Muscle of leg (tissue), 11 donors: Measurements from ENCODE around the gene PMPCA. TPM values are rescaled to one million over a fixed set of nuclear protein-coding genes. Genes with fewer than 3 reads are reported as not detected.
"Not testable (repeated sequence)": the region's sequence is repeated elsewhere in the genome, so short reads cannot be mapped to it uniquely, and the experiment has no call there.

Source experiments
- DNase-seq: peaks from one replicate; pipeline ENCODE4 v3.0.0; 2013
- H3K27ac ChIP-seq: one replicate; pipeline ENCODE4 v1.5.1; 2013; ENCODE audit warnings: mild to moderate bottlenecking, low read length, control low read depth
- H3K27me3 ChIP-seq: one replicate; pipeline ENCODE4 v1.6.1; 2013; ENCODE audit warnings: low read length; ENCODE audit not compliant: control insufficient read depth, insufficient read depth
- H3K36me3 ChIP-seq: one replicate; pipeline ENCODE4 v1.6.1; 2013; ENCODE audit warnings: low read length; ENCODE audit not compliant: control insufficient read depth, insufficient read depth
- H3K4me1 ChIP-seq: one replicate; pipeline ENCODE4 v1.6.1; 2013; ENCODE audit warnings: low read length; ENCODE audit not compliant: control insufficient read depth, insufficient read depth
- H3K4me3 ChIP-seq: one replicate; pipeline ENCODE4 v1.5.1; 2013; ENCODE audit warnings: low read length, control low read depth
- H3K9me3 ChIP-seq: replicated peaks from 2 replicates; pipeline ENCODE4 v1.6.1; 2013; ENCODE audit warnings: low read depth, low read length; ENCODE audit not compliant: control insufficient read depth
- WGBS: methylation state at CpG from one replicate; pipeline ENCODE4 v1.1.5; 2013; ENCODE audit warnings: missing lambda C conversion rate; ENCODE audit not compliant: insufficient coverage; 5-methylcytosine and 5-hydroxymethylcytosine counted together
- polyA plus RNA-seq, 8 donors: library from polyadenylated mRNA; unstranded; fragments of 120-200 nt; gene quantifications; one replicate each; pipeline versions ENCODE4 v1.2.1 to v1.2.3, GENCODE V29; 2013; ENCODE audit warnings: inconsistent platforms in 1 of 8, low replicate concordance in 1 of 8; ENCODE audit not compliant: insufficient read length in 8 of 8, insufficient read depth in 1 of 8
- total RNA-seq: library from RNA; stranded (reverse); fragments of 120-200 nt; gene quantifications from one replicate; pipeline ENCODE4 v1.2.4, GENCODE V29; 2013

The PMPCA gene
- total and polyA plus RNA-seq, 9 donors, result 24.6 to 49.9 (median 40.4) TPM

DNA sequence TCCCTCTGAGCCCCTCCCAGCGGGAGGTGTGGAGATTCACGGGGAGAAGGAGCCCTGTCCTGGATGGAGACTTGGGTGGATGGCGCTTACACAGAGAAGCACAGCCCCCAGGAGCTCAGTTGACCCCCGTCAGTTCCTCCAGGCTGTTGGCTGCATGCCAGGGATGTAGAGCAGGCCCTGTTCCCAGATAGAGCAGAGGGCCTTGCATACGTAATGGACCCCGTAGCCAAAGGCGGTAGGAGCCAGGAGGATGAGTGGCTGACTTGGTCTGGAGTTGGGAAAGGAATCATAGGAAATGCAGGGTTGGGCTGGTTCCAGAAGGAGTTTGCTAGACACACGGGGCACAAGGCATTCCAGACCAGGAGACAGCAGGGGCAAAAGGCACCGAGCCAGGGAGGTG is 2.5 kb downstream of the PMPCA start:
- peak; percentile 26 for DNase-seq
- Histone ChIP-seq H3K4me3 (no peak overlapping the region), H3K27ac (no peak overlapping the region), H3K9me3 (no peaks in the 10 kb centered on the region), H3K27me3 (no peaks in the 10 kb centered on the region), H3K36me3 (peaks cover 56% of the 10 kb centered on the region), H3K4me1 (peaks cover 23% of the 10 kb centered on the region)
- 53% methylated on average over 9 of the region's 9 CpGs for WGBS

DNA sequence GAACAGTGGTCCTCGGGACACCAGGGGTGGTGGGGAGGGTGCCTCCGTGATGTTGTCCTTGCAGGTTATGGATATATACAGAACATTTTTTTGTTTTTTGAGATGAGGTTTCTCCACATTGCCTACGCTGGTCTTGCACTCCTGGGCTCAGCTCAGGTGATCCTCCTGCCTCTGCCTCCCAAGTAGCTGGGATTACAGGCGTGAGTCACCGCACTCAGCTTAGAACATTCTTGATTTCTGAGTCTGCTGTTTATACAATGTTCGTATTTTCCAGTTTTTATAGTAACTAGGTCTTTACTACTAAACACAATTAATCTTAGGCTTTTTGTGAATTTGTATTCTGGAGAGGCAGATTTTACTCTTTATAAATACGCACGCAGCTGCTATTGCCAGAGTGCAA is 6.0 kb downstream of the PMPCA start:
- no peak overlapping the region for H3K27ac ChIP-seq
- peaks cover 82% of the 10 kb centered on the region for H3K36me3 ChIP-seq

DNA sequence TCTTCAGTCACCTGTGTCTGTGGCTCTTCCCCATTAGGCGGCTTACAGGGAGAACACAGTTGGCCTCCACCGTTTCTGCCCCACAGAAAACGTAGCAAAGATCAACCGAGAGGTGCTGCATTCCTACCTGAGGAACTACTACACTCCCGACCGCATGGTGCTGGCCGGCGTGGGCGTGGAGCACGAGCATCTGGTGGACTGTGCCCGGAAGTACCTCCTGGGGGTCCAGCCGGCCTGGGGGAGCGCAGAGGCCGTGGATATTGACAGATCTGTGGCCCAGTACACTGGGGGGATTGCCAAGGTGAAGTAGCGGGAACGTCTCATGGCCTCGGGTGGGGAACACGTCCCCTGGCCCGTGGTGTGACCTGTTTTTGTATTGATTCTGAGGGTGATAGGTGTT is 6.5 kb downstream of the PMPCA start:
- Histone ChIP-seq H3K4me1 (peaks cover under 1% of the 10 kb centered on the region), H3K9me3 (no peaks in the 10 kb centered on the region), H3K27ac (no peak overlapping the region), H3K36me3 (peaks cover 81% of the 10 kb centered on the region), H3K4me3 (no peak overlapping the region), H3K27me3 (no peaks in the 10 kb centered on the region)
- 92% methylated on average over 19 of the region's 19 CpGs for WGBS
- DNase-seq, result no peak

More for the DNA sequence above, 6.0 kb downstream of the PMPCA start:
- no peaks in the 10 kb centered on the region for H3K27me3 ChIP-seq
- 80% methylated on average over 1 of the region's 8 CpGs for WGBS
- no peaks in the 10 kb centered on the region for H3K9me3 ChIP-seq
- no peak overlapping the region for H3K4me3 ChIP-seq
- DNase-seq, result no peak
- H3K4me1 ChIP-seq, result peaks cover 6% of the 10 kb centered on the region

DNA sequence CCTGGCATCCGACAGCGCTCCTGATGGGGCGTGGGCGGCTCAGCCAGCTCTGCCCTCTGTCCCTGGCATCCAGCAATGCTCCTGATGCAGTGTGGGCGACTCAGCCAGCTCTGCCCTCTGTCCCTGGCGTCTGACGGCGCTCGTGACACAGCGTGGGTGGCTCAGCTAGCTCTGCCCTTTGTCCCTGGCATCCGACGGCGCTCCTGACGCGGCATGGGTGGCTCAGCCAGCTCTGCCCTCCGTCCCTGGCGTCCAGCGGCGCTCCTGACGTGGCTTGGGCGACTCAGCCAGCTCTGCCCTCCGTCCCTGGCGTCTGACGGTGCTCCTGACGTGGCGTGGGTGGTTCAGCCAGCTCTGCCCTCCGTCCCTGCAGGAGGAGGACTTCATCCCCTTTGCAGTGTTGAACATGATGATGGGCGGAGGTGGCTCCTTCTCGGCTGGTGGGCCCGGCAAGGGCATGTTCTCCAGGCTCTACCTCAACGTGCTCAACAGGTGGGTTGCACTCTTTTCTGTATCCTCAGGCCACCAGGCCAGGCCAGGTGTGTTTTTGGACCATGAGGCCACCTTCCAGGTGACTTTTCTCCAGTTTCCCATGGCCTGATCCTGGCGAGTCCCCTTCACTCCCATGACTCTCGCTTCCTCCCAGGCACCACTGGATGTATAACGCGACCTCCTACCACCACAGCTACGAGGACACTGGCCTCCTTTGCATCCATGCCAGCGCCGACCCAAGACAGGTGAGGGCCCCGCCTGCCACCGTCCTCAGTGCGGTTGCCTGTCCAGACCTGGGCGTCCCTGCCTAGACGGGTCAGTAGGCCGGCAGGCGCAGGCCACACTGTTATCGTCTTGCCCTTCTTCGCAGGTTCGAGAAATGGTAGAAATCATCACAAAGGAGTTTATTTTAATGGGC is 8.0 kb downstream of the PMPCA start:
- no peak overlapping the region for H3K4me3 ChIP-seq
- no peaks in the 10 kb centered on the region for H3K4me1 ChIP-seq
- no peak overlapping the region for H3K27ac ChIP-seq
- no peaks in the 10 kb centered on the region for H3K9me3 ChIP-seq
- 95% methylated on average over 45 of the region's 48 CpGs for WGBS
- no peak for DNase-seq
- peaks cover 88% of the 10 kb centered on the region for H3K36me3 ChIP-seq
- no peaks in the 10 kb centered on the region for H3K27me3 ChIP-seq

DNA sequence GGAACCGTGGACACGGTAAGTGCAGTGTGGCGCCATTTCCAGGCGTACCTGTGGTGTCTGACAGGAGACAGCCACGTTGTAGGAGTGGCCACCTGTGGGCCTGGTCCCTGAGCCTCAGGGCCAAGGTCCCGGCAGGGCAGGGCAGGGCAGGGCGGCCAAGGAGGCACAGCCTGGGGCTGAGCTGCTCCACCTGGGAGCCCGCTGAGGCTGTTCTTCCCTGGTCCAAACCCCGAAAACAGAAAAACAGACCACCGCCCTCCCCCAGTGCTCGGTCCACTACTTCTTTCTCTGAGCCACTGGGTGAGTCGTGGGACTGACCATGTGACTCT is 8.6 kb downstream of the PMPCA start:
- Histone ChIP-seq H3K36me3 (peaks cover 87% of the 10 kb centered on the region), H3K27ac (no peak overlapping the region), H3K4me1 (no peaks in the 10 kb centered on the region), H3K9me3 (no peaks in the 10 kb centered on the region), H3K4me3 (no peak overlapping the region), H3K27me3 (no peaks in the 10 kb centered on the region)
- WGBS, result 92% methylated on average over 9 of the region's 12 CpGs
- DNase-seq, result no peak

DNA sequence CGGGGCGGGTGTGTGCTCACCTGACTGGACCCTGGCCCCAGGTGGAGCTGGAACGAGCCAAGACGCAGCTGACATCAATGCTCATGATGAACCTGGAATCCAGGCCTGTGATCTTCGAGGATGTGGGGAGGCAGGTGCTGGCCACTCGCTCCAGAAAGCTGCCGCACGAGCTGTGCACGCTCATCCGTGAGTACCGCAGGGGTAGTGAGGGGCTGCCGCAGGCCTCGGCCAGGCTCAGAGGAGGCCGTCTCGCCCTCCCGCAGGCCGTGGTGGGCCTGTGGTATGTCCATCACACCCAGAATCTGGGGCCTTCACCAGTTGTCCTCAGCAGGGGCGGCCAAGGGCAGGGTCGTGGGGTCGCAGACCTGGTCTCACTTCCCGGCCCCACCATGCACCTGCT is 11.3 kb downstream of the PMPCA start:
- no peaks in the 10 kb centered on the region for H3K27me3 ChIP-seq
- no peak overlapping the region for H3K4me3 ChIP-seq
- no peak for DNase-seq
- H3K27ac ChIP-seq, result no peak overlapping the region
- 94% methylated on average over 18 of the region's 21 CpGs for WGBS
- no peaks in the 10 kb centered on the region for H3K4me1 ChIP-seq
- no peaks in the 10 kb centered on the region for H3K9me3 ChIP-seq
- peaks cover 75% of the 10 kb centered on the region for H3K36me3 ChIP-seq

DNA sequence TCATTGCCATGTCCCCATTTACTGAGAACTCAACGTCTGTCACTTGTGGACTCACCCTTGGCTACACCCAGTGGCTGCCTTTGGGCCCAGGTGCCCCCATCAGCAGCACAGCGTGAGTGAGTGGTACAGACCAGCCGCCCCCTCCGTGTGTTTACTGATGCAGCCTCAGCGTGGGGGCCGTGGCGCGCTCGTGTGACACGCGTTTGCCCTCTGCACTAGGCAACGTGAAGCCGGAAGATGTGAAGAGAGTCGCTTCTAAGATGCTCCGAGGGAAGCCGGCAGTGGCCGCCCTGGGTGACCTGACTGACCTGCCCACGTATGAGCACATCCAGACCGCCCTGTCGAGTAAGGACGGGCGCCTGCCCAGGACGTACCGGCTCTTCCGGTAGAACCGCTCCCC is 12.4 kb downstream of the PMPCA start:
- DNase-seq, result no peak
- peaks cover 67% of the 10 kb centered on the region for H3K36me3 ChIP-seq
- H3K27ac ChIP-seq, result no peak overlapping the region
- WGBS, result 91% methylated on average over 26 of the region's 26 CpGs
- no peak overlapping the region for H3K4me3 ChIP-seq
- no peaks in the 10 kb centered on the region for H3K9me3 ChIP-seq
- no peaks in the 10 kb centered on the region for H3K27me3 ChIP-seq
- no peaks in the 10 kb centered on the region for H3K4me1 ChIP-seq

DNA sequence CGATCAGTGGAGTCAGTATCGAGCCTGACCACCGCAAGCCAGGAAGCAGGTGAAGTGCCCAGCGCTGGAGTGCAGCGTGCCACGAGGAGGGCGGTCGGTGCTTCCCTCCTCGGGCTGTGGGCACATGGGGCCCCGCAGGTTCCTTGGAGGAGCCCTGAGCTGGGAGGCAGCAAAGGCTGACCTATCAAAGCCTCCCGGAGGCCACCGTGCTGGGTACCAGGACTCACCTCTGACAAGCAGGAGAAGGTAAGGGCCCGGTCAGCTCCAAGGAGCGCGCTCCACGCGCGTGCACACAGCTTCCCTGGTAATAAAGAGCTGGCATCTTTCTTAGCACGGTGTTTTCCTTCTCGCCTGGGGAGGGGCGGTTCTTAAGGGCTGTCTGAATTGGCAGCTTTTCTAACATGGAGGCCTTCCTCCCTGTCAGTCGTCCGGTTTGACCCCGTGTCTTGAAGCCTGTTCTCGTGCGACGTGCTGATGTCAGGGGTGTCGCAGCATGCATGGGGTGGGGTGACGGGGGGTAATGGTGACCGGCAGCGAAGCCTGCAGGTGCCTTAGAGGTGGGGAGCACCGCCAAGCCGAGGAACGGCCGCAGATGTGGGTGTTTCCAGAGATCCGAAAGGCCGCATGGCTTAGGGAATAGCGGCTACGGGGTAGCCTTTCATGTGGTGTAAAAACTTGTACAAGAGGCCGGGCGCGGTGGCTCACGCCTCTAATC is 13.1 kb downstream of the PMPCA start:
- 90% methylated on average over 39 of the region's 43 CpGs for WGBS
- no peak overlapping the region for H3K27ac ChIP-seq
- H3K4me1 ChIP-seq, result no peaks in the 10 kb centered on the region
- peaks cover 61% of the 10 kb centered on the region for H3K36me3 ChIP-seq
- no peaks in the 10 kb centered on the region for H3K27me3 ChIP-seq
- H3K9me3 ChIP-seq, result no peaks in the 10 kb centered on the region
- no peak overlapping the region for H3K4me3 ChIP-seq
- no peak for DNase-seq

DNA sequence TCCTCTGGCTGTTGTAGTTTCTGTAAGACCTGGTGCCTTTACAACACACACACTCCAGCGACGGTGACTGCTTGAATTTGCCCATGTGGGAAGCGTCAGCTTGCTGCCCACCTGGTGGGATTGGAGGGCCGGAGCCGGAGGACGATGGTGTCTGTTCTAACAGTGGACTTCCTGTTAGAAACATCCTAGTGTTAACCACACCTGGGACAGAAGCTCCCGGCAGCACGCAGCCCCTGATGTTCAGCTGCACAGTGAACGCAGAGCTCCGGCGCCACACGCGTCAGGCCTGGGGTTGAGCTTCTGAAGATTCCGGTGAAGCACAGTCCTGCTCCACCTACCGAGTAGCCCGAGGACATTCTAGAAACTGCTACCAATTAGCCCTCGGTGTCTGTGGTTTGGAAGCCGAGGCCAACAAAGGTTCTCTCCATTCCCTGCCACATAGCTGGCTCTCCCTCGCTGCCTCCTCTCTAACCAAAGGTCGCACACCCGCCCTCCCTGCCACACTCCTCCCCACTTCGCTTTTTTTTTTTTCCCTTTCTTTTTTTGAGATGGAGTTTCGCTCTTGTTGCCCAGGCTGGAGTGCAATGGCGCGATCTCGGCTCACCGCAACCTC is 14.4 kb downstream of the PMPCA start:
- 87% methylated on average over 24 of the region's 27 CpGs for WGBS
- H3K9me3 ChIP-seq, result no peaks in the 10 kb centered on the region
- H3K36me3 ChIP-seq, result peaks cover 63% of the 10 kb centered on the region

DNA sequence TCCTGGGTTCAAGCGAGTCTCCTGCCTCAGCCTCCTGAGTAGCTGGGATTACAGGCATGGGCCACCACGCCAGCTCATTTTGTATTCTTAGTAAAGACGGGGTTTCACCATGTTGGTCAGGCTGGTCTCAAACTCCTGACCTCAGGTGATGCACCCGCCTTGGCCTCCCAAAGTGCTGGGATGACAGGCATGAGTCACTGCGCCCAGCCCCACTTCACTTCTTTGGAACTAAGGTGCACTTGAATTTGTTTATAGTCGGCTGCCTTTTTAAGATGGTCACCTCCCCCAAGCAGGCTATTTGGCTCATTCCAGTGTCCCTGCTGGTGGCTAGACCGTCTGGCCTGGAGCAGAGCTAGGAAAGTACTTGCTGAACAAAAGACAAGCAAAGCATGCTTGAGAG is 14.9 kb downstream of the PMPCA start:
- H3K27ac ChIP-seq, H3K27me3 ChIP-seq, H3K4me3 ChIP-seq, DNase-seq, H3K4me1 ChIP-seq, H3K9me3 ChIP-seq: not testable (repeated sequence)
- WGBS, result 83% methylated on average over 4 of the region's 7 CpGs
- peaks cover 64% of the 10 kb centered on the region for H3K36me3 ChIP-seq

More for the DNA sequence above, 14.4 kb downstream of the PMPCA start:
- Histone ChIP-seq H3K4me1 (no peaks in the 10 kb centered on the region), H3K27me3 (no peaks in the 10 kb centered on the region), H3K27ac (no peak overlapping the region), H3K4me3 (no peak overlapping the region)
- no peak for DNase-seq
